Fibroblast of villous mesenchyme (primary cell): ENCODE results near the gene SERPINA5. TPM values are rescaled to one million over a fixed set of nuclear protein-coding genes. Genes with fewer than 3 reads are reported as not detected.
A peak's percentile ranks its signal among the peaks of the same experiment; 100 is the strongest.
"Not testable (repeated sequence)": the region's sequence is repeated elsewhere in the genome, so short reads cannot be mapped to it uniquely, and the experiment has no call there.

Experiments used
- DNase-seq: peaks from one replicate; pipeline ENCODE4 v3.0.0-alpha.2; 2010; ENCODE audit warnings: low read depth
- H3K4me3 ChIP-seq: 2 replicates; pipeline ENCODE4 v1.5.1; 2011; ENCODE audit warnings: low read depth, mild to moderate bottlenecking, low read length
- CTCF ChIP-seq: IDR thresholded peaks from 2 replicates; pipeline ENCODE4 v1.5.1; 2012; ENCODE audit warnings: low read depth, mild to moderate bottlenecking, low read length; ENCODE audit not compliant: insufficient read depth
- total RNA-seq: library from RNA; depleted of rRNA; stranded (reverse); fragments of >200 nt; gene quantifications from 2 replicates; pipeline ENCODE4 v1.2.3, GENCODE V29; 2012

Gene SERPINA5
- total RNA-seq, 1 donor, result not detected

GRCh38 chr14:94599656-94600004 lies 18.4 kb downstream of the SERPINA5 start:
- no peak for TF ChIP-seq CTCF

GRCh38 chr14:94600148-94600545 lies 18.9 kb downstream of the SERPINA5 start:
- TF ChIP-seq CTCF, result no peak
- no peak for DNase-seq
- no peak overlapping the region for H3K4me3 ChIP-seq

More at GRCh38 chr14:94599656-94600004, 18.4 kb downstream of the SERPINA5 start:
- H3K4me3 ChIP-seq, result no peak overlapping the region
- no peak for DNase-seq

GRCh38 chr14:94601884-94602391 lies 20.7 kb downstream of the SERPINA5 start:
- peak; percentile 81 for DNase-seq
- TF ChIP-seq CTCF, result no peak

GRCh38 chr14:94602722-94603121 lies 21.5 kb downstream of the SERPINA5 start:
- no peak for DNase-seq
- no peak for TF ChIP-seq CTCF
- no peak overlapping the region for H3K4me3 ChIP-seq

More at GRCh38 chr14:94601884-94602391, 20.7 kb downstream of the SERPINA5 start:
- no peak overlapping the region for H3K4me3 ChIP-seq

GRCh38 chr14:94605361-94605760 lies 24.1 kb downstream of the SERPINA5 start:
- DNase-seq, result no peak
- no peak for TF ChIP-seq CTCF

GRCh38 chr14:94608966-94609365 lies 27.7 kb downstream of the SERPINA5 start:
- DNase-seq, result not testable (repeated sequence)

More at GRCh38 chr14:94605361-94605760, 24.1 kb downstream of the SERPINA5 start:
- no peak overlapping the region for H3K4me3 ChIP-seq

GRCh38 chr14:94611179-94611578 lies 30.0 kb downstream of the SERPINA5 start:
- no peak for TF ChIP-seq CTCF
- no peak for DNase-seq
- no peak overlapping the region for H3K4me3 ChIP-seq

More at GRCh38 chr14:94608966-94609365, 27.7 kb downstream of the SERPINA5 start:
- H3K4me3 ChIP-seq, result not testable (repeated sequence)
